ENCODE results near the gene TBC1D13. TPM values are rescaled to one million over a fixed set of nuclear protein-coding genes. Genes with fewer than 3 reads are reported as not detected.

Gene TBC1D13
- total and polyA plus RNA-seq, 2 of the 13 experiments (the other 11 are each of a cell fraction or from before 2014, with no cell fraction given): 17.9 to 19.7 TPM

DNA sequence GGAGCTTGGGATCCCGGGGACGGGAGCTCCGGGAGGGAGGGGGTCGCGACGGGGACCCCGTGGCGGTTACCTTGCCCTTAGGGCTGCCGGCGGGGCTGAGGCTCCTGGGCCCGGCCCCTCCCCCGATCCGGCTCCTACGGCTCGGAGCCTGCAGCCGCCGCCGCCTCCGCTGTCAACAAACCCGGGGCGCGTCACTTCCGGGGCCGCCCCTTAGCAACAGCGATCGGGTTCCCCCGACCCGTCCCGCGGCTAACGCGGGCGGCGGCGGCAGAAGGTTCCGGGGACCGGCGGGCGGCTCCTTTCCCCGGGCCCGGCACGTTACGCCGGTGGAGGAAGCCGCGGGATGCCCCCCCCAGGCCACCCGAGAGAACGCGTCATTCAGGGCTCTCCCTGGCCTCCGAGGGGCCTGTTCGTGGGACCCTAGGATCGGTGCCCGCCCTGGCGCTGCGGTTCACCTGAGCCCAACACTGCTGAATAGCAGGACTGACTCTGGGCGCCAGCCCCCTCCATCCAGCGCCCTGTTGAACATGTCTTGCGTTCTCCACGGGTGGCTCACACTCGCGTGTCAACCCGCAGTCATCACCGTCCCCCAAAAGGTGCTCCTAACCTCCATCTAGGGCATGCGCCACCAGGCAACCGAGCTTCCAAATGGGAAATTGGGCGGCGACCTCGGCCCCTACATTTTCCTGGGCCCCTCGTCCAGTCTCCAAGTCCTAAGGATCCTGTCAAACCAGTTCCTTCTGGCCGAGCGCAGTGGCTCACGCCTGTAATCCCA is 15.1 kb upstream of the TBC1D13 start, which contains the start of gene ZER1 (continued):
- TF ChIP-seq, protein P1, sequence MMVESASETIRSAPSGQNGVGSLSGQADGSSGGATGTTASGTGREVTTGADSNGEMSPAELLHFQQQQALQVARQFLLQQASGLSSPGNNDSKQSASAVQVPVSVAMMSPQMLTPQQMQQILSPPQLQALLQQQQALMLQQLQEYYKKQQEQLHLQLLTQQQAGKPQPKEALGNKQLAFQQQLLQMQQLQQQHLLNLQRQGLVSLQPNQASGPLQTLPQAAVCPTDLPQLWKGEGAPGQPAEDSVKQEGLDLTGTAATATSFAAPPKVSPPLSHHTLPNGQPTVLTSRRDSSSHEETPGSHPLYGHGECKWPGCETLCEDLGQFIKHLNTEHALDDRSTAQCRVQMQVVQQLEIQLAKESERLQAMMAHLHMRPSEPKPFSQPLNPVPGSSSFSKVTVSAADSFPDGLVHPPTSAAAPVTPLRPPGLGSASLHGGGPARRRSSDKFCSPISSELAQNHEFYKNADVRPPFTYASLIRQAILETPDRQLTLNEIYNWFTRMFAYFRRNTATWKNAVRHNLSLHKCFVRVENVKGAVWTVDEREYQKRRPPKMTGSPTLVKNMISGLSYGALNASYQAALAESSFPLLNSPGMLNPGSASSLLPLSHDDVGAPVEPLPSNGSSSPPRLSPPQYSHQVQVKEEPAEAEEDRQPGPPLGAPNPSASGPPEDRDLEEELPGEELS (CRISPR knock-in tag; IDR thresholded peaks at IDR 0.05): peak; percentile 60; the same call in 1 of the 2 replicates
- no peak for TF ChIP-seq MLLT10 (CRISPR knock-in tag; IDR thresholded peaks at IDR 0.05)
- no peak for TF ChIP-seq CAMTA2 (CRISPR knock-in tag; IDR thresholded peaks at IDR 0.05; ENCODE audit: borderline replicate concordance)
- TF ChIP-seq, protein P2, sequence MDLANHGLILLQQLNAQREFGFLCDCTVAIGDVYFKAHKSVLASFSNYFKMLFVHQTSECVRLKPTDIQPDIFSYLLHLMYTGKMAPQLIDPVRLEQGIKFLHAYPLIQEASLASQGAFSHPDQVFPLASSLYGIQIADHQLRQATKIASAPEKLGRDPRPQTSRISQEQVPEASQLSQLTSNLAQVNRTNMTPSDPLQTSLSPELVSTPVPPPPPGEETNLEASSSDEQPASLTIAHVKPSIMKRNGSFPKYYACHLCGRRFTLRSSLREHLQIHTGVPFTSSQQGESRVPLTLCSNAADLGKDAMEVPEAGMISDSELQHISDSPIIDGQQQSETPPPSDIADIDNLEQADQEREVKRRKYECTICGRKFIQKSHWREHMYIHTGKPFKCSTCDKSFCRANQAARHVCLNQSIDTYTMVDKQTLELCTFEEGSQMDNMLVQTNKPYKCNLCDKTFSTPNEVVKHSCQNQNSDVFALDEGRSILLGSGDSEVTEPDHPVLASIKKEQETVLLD (CRISPR knock-in tag; IDR thresholded peaks at IDR 0.05; ENCODE audit: low read depth): peak; percentile 97
- no peak for TF ChIP-seq ZNF839 (CRISPR knock-in tag; IDR thresholded peaks at IDR 0.05; ENCODE audit: borderline replicate concordance)
- peak; percentile 93 for TF ChIP-seq ERF (CRISPR knock-in tag; IDR thresholded peaks at IDR 0.05)
- TF ChIP-seq SIN3A (IDR thresholded peaks at IDR 0.05; ENCODE audit: borderline replicate concordance, low read depth, low read length): peak; percentile 74; the same call in 1 of the 2 replicates
- no peak for TF ChIP-seq SRY (CRISPR knock-in tag; IDR thresholded peaks at IDR 0.05)
- TF ChIP-seq ZNF451 (CRISPR knock-in tag; IDR thresholded peaks at IDR 0.05): peak; percentile 75; the same call in 1 of the 2 replicates
- TF ChIP-seq ZFAT (CRISPR knock-in tag; conservative IDR thresholded peaks at IDR 0.05): no peak
- TF ChIP-seq NFYC (CRISPR knock-in tag; IDR thresholded peaks at IDR 0.05): peak; percentile 36; the same call in 1 of the 2 replicates
- TF ChIP-seq SMARCE1 (IDR thresholded peaks at IDR 0.05; ENCODE audit: borderline replicate concordance): no peak
- no peak for TF ChIP-seq ZNF577 (CRISPR knock-in tag; IDR thresholded peaks at IDR 0.05; ENCODE audit: borderline replicate concordance, low read depth)
- peak; percentile 69; the same call in 1 of the 2 replicates for TF ChIP-seq ZNF891 (CRISPR knock-in tag; IDR thresholded peaks at IDR 0.05)
- no peak for TF ChIP-seq TBP (CRISPR knock-in tag; IDR thresholded peaks at IDR 0.05)
- TF ChIP-seq SSRP1 (CRISPR knock-in tag; IDR thresholded peaks at IDR 0.05): no peak
- peak; percentile 99 for TF ChIP-seq GABPB1 (CRISPR knock-in tag; IDR thresholded peaks at IDR 0.05)
- peak; percentile 78; the same call in 1 of the 2 replicates for TF ChIP-seq ETV5 (CRISPR knock-in tag; IDR thresholded peaks at IDR 0.05; ENCODE audit: borderline replicate concordance)
- peak; percentile 83; the same call in 1 of the 2 replicates for TF ChIP-seq ZNF563 (CRISPR knock-in tag; IDR thresholded peaks at IDR 0.05)
- TF ChIP-seq ZNF354B (CRISPR knock-in tag; IDR thresholded peaks at IDR 0.05): no peak
- peak; percentile 91 for TF ChIP-seq GABPA (IDR thresholded peaks at IDR 0.05; ENCODE audit: low read depth, low read length)
- peak; percentile 90 for TF ChIP-seq GABPA (CRISPR knock-in tag; IDR thresholded peaks at IDR 0.05; ENCODE audit: low read depth)
- TF ChIP-seq MEIS2 (CRISPR knock-in tag; IDR thresholded peaks at IDR 0.05): no peak
- TF ChIP-seq PPARG (CRISPR knock-in tag; conservative IDR thresholded peaks at IDR 0.05): peak; percentile 67; the same call in 1 of the 2 replicates
- TF ChIP-seq SALL1 (CRISPR knock-in tag; IDR thresholded peaks at IDR 0.05): peak; percentile 70
- TF ChIP-seq IKZF1 (IDR thresholded peaks at IDR 0.05): no peak
- TF ChIP-seq NFATC3 (CRISPR knock-in tag; IDR thresholded peaks at IDR 0.05): peak; percentile 74; the same call in 1 of the 2 replicates
- TF ChIP-seq ZNF326 (CRISPR knock-in tag; IDR thresholded peaks at IDR 0.05; ENCODE audit: borderline replicate concordance): no peak
- TF ChIP-seq ZNF703 (CRISPR knock-in tag; IDR thresholded peaks at IDR 0.05; ENCODE audit: borderline replicate concordance): no peak; the same call in 1 of the 2 replicates
- TF ChIP-seq ZNF709 (CRISPR knock-in tag; IDR thresholded peaks at IDR 0.05): 0 out of 2 replicates have a peak, but pooled peaks have one; percentile 52
